ENCODE data around the gene GRM1.

Gene GRM1

GRCh38 chr6:146028851-146029572 is at the start of gene GRM1:
Gene GRM1, plus strand, starts transcription at chr6:146029062. Its CDS starts 456 bp downstream, at chr6:146029518.
- WGBS (ENCODE audit: insufficient coverage, insufficient read length): no CpG with 5 or more reads among the region's 39 CpGs
- H3K27ac ChIP-seq (ENCODE audit: low read length): no peak within 1 kb of the TSS
- no peaks in the 10 kb centered on the region for H3K9me3 ChIP-seq (ENCODE audit: control insufficient read depth, insufficient read depth, low read length)
- DNase-seq (ENCODE audit: low read depth, low spot score): no peak
- H3K27me3 ChIP-seq (ENCODE audit: control insufficient read depth, insufficient read depth, low read length): peaks cover 2% of the 10 kb centered on the region; the same call in 1 of the 2 replicates
- H3K36me3 ChIP-seq (ENCODE audit: control insufficient read depth, insufficient read depth, low read length): no peaks in the 10 kb centered on the region
- peak within 1 kb of the TSS; percentile 53; the same call in 1 of the 2 replicates for H3K4me3 ChIP-seq (ENCODE audit: low read length)
- no peaks in the 10 kb centered on the region for H3K4me1 ChIP-seq (ENCODE audit: control insufficient read depth, insufficient read depth, low read length)

- no CpG with 5 or more reads among the region's 1 CpG for WGBS (ENCODE audit: insufficient coverage, insufficient read length)
- no peak overlapping the region for H3K27ac ChIP-seq (ENCODE audit: low read length)
- H3K4me1 ChIP-seq (ENCODE audit: control insufficient read depth, insufficient read depth, low read length): no peaks in the 10 kb centered on the region
- no peaks in the 10 kb centered on the region for H3K9me3 ChIP-seq (ENCODE audit: control insufficient read depth, insufficient read depth, low read length)
- DNase-seq (ENCODE audit: low read depth, low spot score): no peak
- no peaks in the 10 kb centered on the region for H3K27me3 ChIP-seq (ENCODE audit: control insufficient read depth, insufficient read depth, low read length)
- H3K36me3 ChIP-seq (ENCODE audit: control insufficient read depth, insufficient read depth, low read length): no peaks in the 10 kb centered on the region
- no peak overlapping the region for H3K4me3 ChIP-seq (ENCODE audit: low read length)
These were observed 19.5 kb upstream of the GRM1 start for GRCh38 chr6:146009338-146009737.

- Histone ChIP-seq H3K4me3 (ENCODE audit: low read length) (no peak overlapping the region), H3K27me3 (ENCODE audit: control insufficient read depth, insufficient read depth, low read length) (no peaks in the 10 kb centered on the region), H3K4me1 (ENCODE audit: control insufficient read depth, insufficient read depth, low read length) (no peaks in the 10 kb centered on the region), H3K27ac (ENCODE audit: low read length) (no peak overlapping the region), H3K36me3 (ENCODE audit: control insufficient read depth, insufficient read depth, low read length) (no peaks in the 10 kb centered on the region), H3K9me3 (ENCODE audit: control insufficient read depth, insufficient read depth, low read length) (no peaks in the 10 kb centered on the region)
- no peak for DNase-seq (ENCODE audit: low read depth, low spot score)
These were observed 14.6 kb upstream of the GRM1 start for GRCh38 chr6:146014233-146014632.

GRCh38 chr6:146017672-146018071 is 11.2 kb upstream of the GRM1 start:
- H3K9me3 ChIP-seq (ENCODE audit: control insufficient read depth, insufficient read depth, low read length): no peaks in the 10 kb centered on the region
- H3K27me3 ChIP-seq (ENCODE audit: control insufficient read depth, insufficient read depth, low read length): no peaks in the 10 kb centered on the region
- H3K27ac ChIP-seq (ENCODE audit: low read length): no peak overlapping the region
- no peaks in the 10 kb centered on the region for H3K36me3 ChIP-seq (ENCODE audit: control insufficient read depth, insufficient read depth, low read length)
- no peaks in the 10 kb centered on the region for H3K4me1 ChIP-seq (ENCODE audit: control insufficient read depth, insufficient read depth, low read length)
- no peak for DNase-seq (ENCODE audit: low read depth, low spot score)
- H3K4me3 ChIP-seq (ENCODE audit: low read length): no peak overlapping the region

GRCh38 chr6:146026873-146027272 is 2.0 kb upstream of the GRM1 start:
- Histone ChIP-seq H3K4me3 (ENCODE audit: low read length) (no peak overlapping the region), H3K27me3 (ENCODE audit: control insufficient read depth, insufficient read depth, low read length) (peaks cover 2% of the 10 kb centered on the region; the same call in 1 of the 2 replicates), H3K4me1 (ENCODE audit: control insufficient read depth, insufficient read depth, low read length) (no peaks in the 10 kb centered on the region), H3K36me3 (ENCODE audit: control insufficient read depth, insufficient read depth, low read length) (no peaks in the 10 kb centered on the region), H3K9me3 (ENCODE audit: control insufficient read depth, insufficient read depth, low read length) (no peaks in the 10 kb centered on the region), H3K27ac (ENCODE audit: low read length) (no peak overlapping the region)
- WGBS (ENCODE audit: insufficient coverage, insufficient read length): no CpG with 5 or more reads among the region's 3 CpGs
- DNase-seq (ENCODE audit: low read depth, low spot score): no peak

GRCh38 chr6:146027586-146028251 is 1.1 kb upstream of the GRM1 start:
- Histone ChIP-seq H3K27me3 (ENCODE audit: control insufficient read depth, insufficient read depth, low read length) (peaks cover 2% of the 10 kb centered on the region; the same call in 1 of the 2 replicates), H3K36me3 (ENCODE audit: control insufficient read depth, insufficient read depth, low read length) (no peaks in the 10 kb centered on the region), H3K4me3 (ENCODE audit: low read length) (peak overlapping the region; percentile 53; the same call in 1 of the 2 replicates), H3K4me1 (ENCODE audit: control insufficient read depth, insufficient read depth, low read length) (no peaks in the 10 kb centered on the region), H3K9me3 (ENCODE audit: control insufficient read depth, insufficient read depth, low read length) (no peaks in the 10 kb centered on the region), H3K27ac (ENCODE audit: low read length) (no peak overlapping the region)
- no CpG with 5 or more reads among the region's 31 CpGs for WGBS (ENCODE audit: insufficient coverage, insufficient read length)
- no peak for DNase-seq (ENCODE audit: low read depth, low spot score)

- Histone ChIP-seq H3K4me3 (ENCODE audit: low read length) (peak overlapping the region; percentile 53; the same call in 1 of the 2 replicates), H3K9me3 (ENCODE audit: control insufficient read depth, insufficient read depth, low read length) (no peaks in the 10 kb centered on the region), H3K4me1 (ENCODE audit: control insufficient read depth, insufficient read depth, low read length) (no peaks in the 10 kb centered on the region), H3K27ac (ENCODE audit: low read length) (no peak overlapping the region), H3K27me3 (ENCODE audit: control insufficient read depth, insufficient read depth, low read length) (peaks cover 2% of the 10 kb centered on the region; the same call in 1 of the 2 replicates), H3K36me3 (ENCODE audit: control insufficient read depth, insufficient read depth, low read length) (no peaks in the 10 kb centered on the region)
- DNase-seq (ENCODE audit: low read depth, low spot score): no peak
- whole genome bisulfite sequencing (ENCODE audit: insufficient coverage, insufficient read length): no CpG with 5 or more reads among the region's 19 CpGs
These were observed 538 bp upstream of the GRM1 start for GRCh38 chr6:146028252-146028795.

- H3K4me1 ChIP-seq (ENCODE audit: control insufficient read depth, insufficient read depth, low read length): no peaks in the 10 kb centered on the region
- DNase-seq (ENCODE audit: low read depth, low spot score): no peak
- peak overlapping the region; percentile 10; the same call in 1 of the 2 replicates for H3K4me3 ChIP-seq (ENCODE audit: low read length)
- peaks cover 2% of the 10 kb centered on the region; the same call in 1 of the 2 replicates for H3K27me3 ChIP-seq (ENCODE audit: control insufficient read depth, insufficient read depth, low read length)
- WGBS (ENCODE audit: insufficient coverage, insufficient read length): no CpG with 5 or more reads among the region's 25 CpGs
- H3K36me3 ChIP-seq (ENCODE audit: control insufficient read depth, insufficient read depth, low read length): no peaks in the 10 kb centered on the region
- no peak overlapping the region for H3K27ac ChIP-seq (ENCODE audit: low read length)
- H3K9me3 ChIP-seq (ENCODE audit: control insufficient read depth, insufficient read depth, low read length): no peaks in the 10 kb centered on the region
These were observed 817 bp downstream of the GRM1 start for GRCh38 chr6:146029573-146030184.

GRCh38 chr6:146032387-146032786 is 3.5 kb downstream of the GRM1 start:
- Histone ChIP-seq H3K27ac (ENCODE audit: low read length) (no peak overlapping the region), H3K9me3 (ENCODE audit: control insufficient read depth, insufficient read depth, low read length) (no peaks in the 10 kb centered on the region), H3K4me1 (ENCODE audit: control insufficient read depth, insufficient read depth, low read length) (no peaks in the 10 kb centered on the region), H3K36me3 (ENCODE audit: control insufficient read depth, insufficient read depth, low read length) (no peaks in the 10 kb centered on the region), H3K4me3 (ENCODE audit: low read length) (no peak overlapping the region), H3K27me3 (ENCODE audit: control insufficient read depth, insufficient read depth, low read length) (peaks cover 2% of the 10 kb centered on the region; the same call in 1 of the 2 replicates)
- no CpG with 5 or more reads among the region's 4 CpGs for WGBS (ENCODE audit: insufficient coverage, insufficient read length)
- DNase-seq (ENCODE audit: low read depth, low spot score): no peak

- no peaks in the 10 kb centered on the region for H3K9me3 ChIP-seq (ENCODE audit: control insufficient read depth, insufficient read depth, low read length)
- no peaks in the 10 kb centered on the region for H3K4me1 ChIP-seq (ENCODE audit: control insufficient read depth, insufficient read depth, low read length)
- no peak for DNase-seq (ENCODE audit: low read depth, low spot score)
- H3K36me3 ChIP-seq (ENCODE audit: control insufficient read depth, insufficient read depth, low read length): no peaks in the 10 kb centered on the region
- H3K27me3 ChIP-seq (ENCODE audit: control insufficient read depth, insufficient read depth, low read length): no peaks in the 10 kb centered on the region
- no CpG with 5 or more reads among the region's 1 CpG for WGBS (ENCODE audit: insufficient coverage, insufficient read length)
- H3K4me3 ChIP-seq (ENCODE audit: low read length): no peak overlapping the region
- H3K27ac ChIP-seq (ENCODE audit: low read length): no peak overlapping the region
These were observed 11.5 kb downstream of the GRM1 start for GRCh38 chr6:146040360-146040759.

All from iPS DF 6.9 (cell line).